ENCODE results near the gene GNB3. TPM values are rescaled to one million over a fixed set of nuclear protein-coding genes. Genes with fewer than 3 reads are reported as not detected.
A peak's percentile ranks its signal among the peaks of the same experiment; 100 is the strongest.

GNB3 gene
- total RNA-seq, 4 donors from 2014 or later, result 0.85 to 6.6 (median 0.94) TPM; not detected in 1

DNA sequence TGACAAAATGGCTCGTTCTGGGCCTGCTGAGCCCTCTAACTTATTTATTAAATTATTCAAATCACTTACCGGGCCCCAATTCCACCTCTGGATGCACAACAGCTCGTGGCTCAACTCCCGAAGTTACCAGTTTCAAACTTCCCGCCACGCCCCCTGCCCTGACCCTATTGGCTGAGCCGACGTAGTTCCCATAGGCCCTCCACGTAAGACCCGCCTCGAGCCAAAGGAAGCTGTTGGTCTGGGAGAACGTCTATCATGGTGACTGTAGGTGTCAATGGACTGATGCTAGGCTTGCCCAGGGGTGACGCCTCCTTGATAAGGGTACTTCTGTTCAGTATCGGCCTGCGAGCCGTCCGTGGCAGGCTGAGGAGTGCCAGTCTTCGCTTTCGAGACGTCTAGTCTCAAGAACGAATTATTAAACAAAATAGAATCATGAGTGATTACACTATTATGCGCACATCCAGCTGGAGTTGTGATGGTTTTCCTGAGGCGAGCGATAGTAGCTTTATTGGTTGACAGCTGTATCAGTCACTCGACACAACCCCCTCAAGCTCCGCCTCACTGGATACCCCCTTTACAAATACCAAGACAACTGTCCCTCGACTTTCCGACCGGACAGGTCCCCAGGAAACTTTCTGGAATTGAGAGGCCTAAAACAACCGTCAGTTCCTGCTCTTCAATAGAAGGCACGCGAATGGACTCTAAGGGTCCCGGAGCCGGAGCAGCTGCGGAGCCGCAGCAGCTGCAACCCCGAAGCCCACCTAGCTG lies 10.6 kb downstream of the GNB3 start, which contains the start of gene CDCA3:
CDCA3 (minus strand) TSS at position 134 of the 768 bp plus-strand sequence. CDS start 334 bp downstream, outside the sequence.
- Histone ChIP-seq H3K4me1 (peaks cover 0 to 14% (median 7%) of the 10 kb centered on the region in 4 donors), H3K4me3 (peak within 1 kb of the TSS; percentile 57 to 74 (median 66)), H3K36me3 (peaks cover 0 to 32% (median 0%) of the 10 kb centered on the region in 3 donors), H3K9me3 (no peaks in the 10 kb centered on the region), H3K27me3 (no peaks in the 10 kb centered on the region), H3K27ac (peak within 1 kb of the TSS; percentile 89 to 99 (median 96))
- peak; percentile 98 to 99 for TF ChIP-seq POLR2A (IDR thresholded peaks at IDR 0.05)
- TF ChIP-seq, protein P1, sequence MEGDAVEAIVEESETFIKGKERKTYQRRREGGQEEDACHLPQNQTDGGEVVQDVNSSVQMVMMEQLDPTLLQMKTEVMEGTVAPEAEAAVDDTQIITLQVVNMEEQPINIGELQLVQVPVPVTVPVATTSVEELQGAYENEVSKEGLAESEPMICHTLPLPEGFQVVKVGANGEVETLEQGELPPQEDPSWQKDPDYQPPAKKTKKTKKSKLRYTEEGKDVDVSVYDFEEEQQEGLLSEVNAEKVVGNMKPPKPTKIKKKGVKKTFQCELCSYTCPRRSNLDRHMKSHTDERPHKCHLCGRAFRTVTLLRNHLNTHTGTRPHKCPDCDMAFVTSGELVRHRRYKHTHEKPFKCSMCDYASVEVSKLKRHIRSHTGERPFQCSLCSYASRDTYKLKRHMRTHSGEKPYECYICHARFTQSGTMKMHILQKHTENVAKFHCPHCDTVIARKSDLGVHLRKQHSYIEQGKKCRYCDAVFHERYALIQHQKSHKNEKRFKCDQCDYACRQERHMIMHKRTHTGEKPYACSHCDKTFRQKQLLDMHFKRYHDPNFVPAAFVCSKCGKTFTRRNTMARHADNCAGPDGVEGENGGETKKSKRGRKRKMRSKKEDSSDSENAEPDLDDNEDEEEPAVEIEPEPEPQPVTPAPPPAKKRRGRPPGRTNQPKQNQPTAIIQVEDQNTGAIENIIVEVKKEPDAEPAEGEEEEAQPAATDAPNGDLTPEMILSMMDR (IDR thresholded peaks at IDR 0.05), result peak in 1 of 6 experiments; percentile 1
- peak; percentile 91 to 98 (median 94) for DNase-seq

DNA sequence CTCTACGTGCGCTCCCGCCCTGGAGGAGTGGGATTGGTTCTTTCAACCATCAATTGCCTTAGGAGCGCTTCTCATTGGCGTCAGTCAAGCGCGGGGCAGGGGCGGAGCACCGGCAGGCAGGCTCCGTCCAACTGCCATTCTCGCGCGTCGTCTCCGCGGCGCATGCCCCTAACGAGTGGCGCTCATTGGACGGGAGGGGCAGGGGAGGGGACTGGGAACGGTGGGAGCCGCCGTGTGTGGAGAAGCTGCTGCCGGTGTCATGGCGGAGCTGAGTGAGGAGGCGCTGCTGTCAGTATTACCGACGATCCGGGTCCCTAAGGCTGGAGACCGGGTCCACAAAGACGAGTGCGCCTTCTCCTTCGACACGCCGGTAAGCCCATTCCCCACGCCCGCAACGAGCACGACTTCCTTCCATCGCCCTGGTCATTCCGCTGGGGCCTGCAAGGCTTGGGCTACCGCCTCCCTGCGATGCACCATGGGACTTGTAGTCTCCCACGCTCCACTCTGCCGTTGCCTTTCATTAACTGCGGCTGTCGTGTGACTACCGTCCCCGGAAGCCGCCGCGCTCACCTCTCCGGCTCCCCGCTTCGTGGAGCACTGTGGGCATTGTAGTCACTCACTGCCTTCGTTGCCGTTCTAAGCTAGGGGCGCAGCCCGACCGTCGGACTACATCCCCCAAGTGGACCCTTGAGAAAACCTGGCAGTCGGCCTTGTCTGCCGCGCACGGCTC lies 11.4 kb downstream of the GNB3 start, which contains the start of gene USP5:
USP5 (plus strand) TSS at position 230 of the 730 bp plus-strand sequence; CDS start at position 260, 30 bp downstream.
- H3K4me3 ChIP-seq, result peak within 1 kb of the TSS; percentile 57 to 74 (median 66)
- H3K27me3 ChIP-seq, result no peaks in the 10 kb centered on the region
- TF ChIP-seq, protein P1 (IDR thresholded peaks at IDR 0.05), result no peak
- peak; percentile 32 to 62 for TF ChIP-seq POLR2A (IDR thresholded peaks at IDR 0.05)
- H3K27ac ChIP-seq, result peak within 1 kb of the TSS; percentile 89 to 99 (median 96)
- H3K36me3 ChIP-seq, result peaks cover 0 to 32% (median 0%) of the 10 kb centered on the region in 3 donors
- peak; percentile 97 to 100 (median 99) for DNase-seq
- H3K9me3 ChIP-seq, result no peaks in the 10 kb centered on the region
- peaks cover 0 to 14% (median 7%) of the 10 kb centered on the region in 4 donors for H3K4me1 ChIP-seq

DNA sequence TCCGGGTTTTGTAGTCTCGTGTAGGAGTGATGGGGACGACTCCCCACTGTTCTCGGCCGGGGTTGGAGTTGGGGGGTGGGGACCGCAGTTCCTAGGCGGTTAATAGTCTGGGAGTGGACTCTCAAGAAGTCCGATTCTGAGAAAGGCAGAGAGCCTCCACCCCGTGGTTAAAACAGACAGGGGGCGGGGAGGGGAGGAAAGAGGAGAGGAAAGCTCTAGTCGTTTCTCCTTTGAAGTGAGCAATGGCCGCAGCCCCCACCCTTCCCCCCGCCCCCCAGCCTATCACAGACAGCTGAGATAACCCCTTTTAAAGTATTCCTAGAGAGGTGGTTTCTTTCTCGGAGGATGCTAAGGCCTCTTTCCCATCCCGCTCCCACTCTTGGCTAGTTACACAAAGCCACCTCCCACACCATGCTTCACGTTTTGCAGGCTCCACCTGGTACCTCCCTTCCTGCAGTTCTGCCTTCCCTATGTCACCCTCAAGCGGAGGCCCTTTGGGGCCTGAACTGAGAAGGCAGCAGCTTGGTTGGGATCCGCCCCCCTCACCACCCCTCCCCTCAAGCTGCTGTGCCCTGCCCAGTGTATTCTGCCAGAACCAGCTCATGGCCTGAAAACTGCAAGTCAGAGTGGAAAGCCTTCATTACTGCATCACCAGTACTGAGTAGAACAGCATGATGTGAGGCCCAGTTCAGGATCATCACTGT lies 12.1 kb downstream of the GNB3 start:
- TF ChIP-seq, protein P1 (IDR thresholded peaks at IDR 0.05), result no peak
- no peak for TF ChIP-seq POLR2A (IDR thresholded peaks at IDR 0.05)
- Histone ChIP-seq H3K27ac (peak overlapping the region; percentile 69 to 96 (median 92)), H3K27me3 (no peaks in the 10 kb centered on the region), H3K4me3 (peak overlapping the region; percentile 57 to 74 (median 66)), H3K4me1 (peaks cover 0 to 14% (median 7%) of the 10 kb centered on the region in 4 donors), H3K9me3 (no peaks in the 10 kb centered on the region), H3K36me3 (peaks cover 0 to 32% (median 0%) of the 10 kb centered on the region in 3 donors)
- peak in 1 of 3 donors; percentile 69 for DNase-seq

DNA sequence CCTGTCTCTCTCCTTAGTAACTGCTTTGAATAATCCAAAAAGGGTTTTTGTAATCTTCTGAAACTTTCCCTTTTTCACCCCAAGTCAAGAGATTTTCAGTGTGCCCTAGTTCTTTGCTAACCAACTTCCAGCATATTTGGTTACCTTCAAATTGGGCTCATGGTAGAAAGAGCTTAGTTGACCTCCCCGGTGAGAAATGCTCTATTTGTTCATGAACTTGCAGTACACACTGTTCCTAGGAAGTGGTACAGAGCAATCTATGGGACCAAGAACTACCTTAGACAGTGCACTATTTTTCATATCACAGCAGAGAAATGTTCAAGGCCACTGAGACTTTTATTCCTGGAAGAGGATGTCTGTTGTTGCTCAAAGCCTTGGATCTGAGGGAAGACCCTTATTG lies 12.9 kb downstream of the GNB3 start:
- Histone ChIP-seq H3K4me1 (peaks cover 0 to 14% (median 7%) of the 10 kb centered on the region in 4 donors), H3K4me3 (no peak overlapping the region), H3K27ac (peak overlapping the region in 2 of 4 donors; percentile 69 to 89), H3K36me3 (peaks cover 0 to 40% (median 0%) of the 10 kb centered on the region in 3 donors), H3K9me3 (no peaks in the 10 kb centered on the region), H3K27me3 (no peaks in the 10 kb centered on the region)
- TF ChIP-seq POLR2A (IDR thresholded peaks at IDR 0.05), result no peak
- TF ChIP-seq, protein P1 (IDR thresholded peaks at IDR 0.05), result no peak
- DNase-seq, result no peak

DNA sequence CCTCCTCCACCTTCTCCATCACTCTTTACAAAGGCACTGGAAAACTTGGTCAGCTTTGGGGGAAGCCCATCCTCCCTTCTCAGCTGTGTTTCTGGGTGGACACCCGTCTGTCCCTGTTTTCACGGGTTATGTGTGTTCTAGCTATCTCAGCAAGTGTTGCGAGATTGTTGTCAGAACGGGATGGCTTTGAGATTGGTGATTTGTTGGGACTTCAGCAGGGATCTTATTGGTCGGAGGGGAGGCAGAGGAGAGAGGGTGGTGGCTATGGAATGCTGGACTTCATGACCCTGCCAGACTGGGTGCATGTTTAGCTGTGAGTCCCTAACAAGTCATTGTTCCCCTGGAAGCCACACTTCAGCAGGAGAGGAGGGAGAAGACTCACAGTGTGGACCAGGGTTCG lies 13.3 kb downstream of the GNB3 start:
- Histone ChIP-seq H3K27ac (no peak overlapping the region), H3K4me1 (peaks cover 0 to 14% (median 7%) of the 10 kb centered on the region in 4 donors), H3K4me3 (no peak overlapping the region), H3K36me3 (peaks cover 0 to 41% (median 0%) of the 10 kb centered on the region in 3 donors), H3K27me3 (no peaks in the 10 kb centered on the region), H3K9me3 (no peaks in the 10 kb centered on the region)
- TF ChIP-seq, protein P1 (IDR thresholded peaks at IDR 0.05), result no peak
- TF ChIP-seq POLR2A (IDR thresholded peaks at IDR 0.05), result no peak
- no peak for DNase-seq

Measured in Peyer's patch (tissue), 4 donors.